ENCODE measurements around the gene IRF7.
"Not testable (repeated sequence)": the region's sequence is repeated elsewhere in the genome, so short reads cannot be mapped to it uniquely, and the experiment has no call there.

IRF7 gene

GRCh38 chr11:581342-581741 lies 34.4 kb downstream of the IRF7 start:
- no peak for DNase-seq (ENCODE audit: low read depth)

DNA sequence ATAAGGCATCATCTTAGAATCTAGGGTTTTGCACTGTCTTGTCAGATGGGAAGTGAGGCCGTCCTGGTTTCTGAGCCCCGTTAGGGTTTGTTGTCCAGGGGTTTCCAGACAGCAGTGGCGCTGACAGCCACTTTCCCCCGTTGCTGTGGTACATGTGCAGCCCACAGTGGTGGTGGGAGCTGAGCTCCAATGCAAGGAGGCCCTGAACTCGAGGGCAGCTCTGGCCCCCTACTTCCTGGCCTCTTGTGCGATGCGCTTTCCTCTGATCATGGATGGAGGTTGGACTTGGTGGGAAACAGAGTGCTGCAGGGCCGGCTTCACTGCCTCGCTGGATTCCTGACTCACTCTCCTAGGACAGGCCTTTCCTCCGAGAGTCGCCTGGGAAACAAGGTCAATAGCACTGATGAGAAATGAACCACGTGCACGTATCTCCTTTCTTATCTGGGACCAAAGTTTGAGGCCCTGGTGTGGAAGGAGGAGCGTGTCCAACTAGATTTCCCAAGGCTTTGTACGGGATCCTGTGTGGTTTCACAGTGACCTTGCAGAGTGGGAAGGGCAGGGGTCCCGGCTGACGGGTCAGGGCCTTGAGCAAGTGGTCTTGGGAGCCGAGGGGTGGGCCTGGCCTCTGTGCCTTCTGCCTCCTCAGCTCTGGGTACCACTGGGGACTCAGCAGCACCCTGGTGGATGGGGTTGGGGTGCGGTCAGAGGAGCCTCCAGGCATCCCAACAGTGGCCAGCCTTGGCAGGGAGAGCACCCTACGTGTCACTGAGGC lies 35.7 kb downstream of the IRF7 start:
- no peak for DNase-seq (ENCODE audit: low read depth)

GRCh38 chr11:578276-579035 lies 37.3 kb downstream of the IRF7 start:
- no peak for DNase-seq (ENCODE audit: low read depth)

DNA sequence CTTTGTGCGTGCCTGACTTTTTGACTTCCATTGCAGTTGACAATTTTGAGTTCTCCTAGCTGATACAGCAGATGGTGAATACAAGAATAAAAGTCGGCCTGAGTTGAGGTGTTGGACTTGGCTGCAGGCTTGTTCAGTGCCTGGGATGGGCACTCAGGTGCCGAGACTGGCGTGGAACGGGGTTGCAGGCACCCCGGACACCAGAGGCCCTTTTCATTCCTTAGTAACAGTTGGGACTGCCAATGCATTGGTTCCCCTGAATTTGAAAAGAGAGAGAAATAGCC lies 38.2 kb downstream of the IRF7 start:
- DNase-seq (ENCODE audit: low read depth): no peak

- DNase-seq (ENCODE audit: low read depth): no peak
Measured at GRCh38 chr11:576811-577610, 38.7 kb downstream of the IRF7 start.

GRCh38 chr11:575996-576768 lies 39.6 kb downstream of the IRF7 start, which contains the start of gene PHRF1:
TSS of gene PHRF1 (plus strand) at chr11:576470. CDS start at chr11:581513, 5,043 bp downstream.
- DNase-seq (ENCODE audit: low read depth): peak; percentile 59

GRCh38 chr11:575313-575995 lies 40.3 kb downstream of the IRF7 start:
- no peak for DNase-seq (ENCODE audit: low read depth)

GRCh38 chr11:574632-575312 lies 41.0 kb downstream of the IRF7 start:
- DNase-seq (ENCODE audit: low read depth): no peak

DNA sequence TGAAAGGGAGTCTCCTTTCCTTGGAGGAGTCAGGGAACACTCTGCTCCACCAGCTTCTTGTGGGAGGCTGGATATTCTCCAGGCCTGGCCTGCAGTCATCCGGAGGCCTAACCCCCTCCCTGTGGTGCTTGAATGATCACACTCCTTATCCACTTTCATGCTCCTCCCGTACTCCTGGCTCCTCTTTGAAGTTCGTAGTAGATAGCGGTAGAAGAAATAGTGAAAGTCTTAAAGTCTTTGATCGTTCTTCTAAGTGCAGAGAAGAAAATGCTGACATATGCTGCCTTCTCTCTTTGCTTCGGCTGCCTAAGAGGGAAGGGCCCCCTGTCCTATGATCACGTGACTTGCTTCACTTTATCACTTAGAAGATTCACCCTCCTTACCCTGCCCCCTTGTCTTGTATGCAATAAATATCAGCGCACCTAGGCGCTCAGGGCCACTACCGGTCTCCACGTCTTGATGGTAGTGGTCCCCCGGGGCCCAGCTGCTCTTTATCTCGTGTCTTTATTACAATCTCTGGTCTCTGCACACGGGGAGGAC lies 41.6 kb downstream of the IRF7 start:
- not testable (repeated sequence) for DNase-seq (ENCODE audit: low read depth)

DNA sequence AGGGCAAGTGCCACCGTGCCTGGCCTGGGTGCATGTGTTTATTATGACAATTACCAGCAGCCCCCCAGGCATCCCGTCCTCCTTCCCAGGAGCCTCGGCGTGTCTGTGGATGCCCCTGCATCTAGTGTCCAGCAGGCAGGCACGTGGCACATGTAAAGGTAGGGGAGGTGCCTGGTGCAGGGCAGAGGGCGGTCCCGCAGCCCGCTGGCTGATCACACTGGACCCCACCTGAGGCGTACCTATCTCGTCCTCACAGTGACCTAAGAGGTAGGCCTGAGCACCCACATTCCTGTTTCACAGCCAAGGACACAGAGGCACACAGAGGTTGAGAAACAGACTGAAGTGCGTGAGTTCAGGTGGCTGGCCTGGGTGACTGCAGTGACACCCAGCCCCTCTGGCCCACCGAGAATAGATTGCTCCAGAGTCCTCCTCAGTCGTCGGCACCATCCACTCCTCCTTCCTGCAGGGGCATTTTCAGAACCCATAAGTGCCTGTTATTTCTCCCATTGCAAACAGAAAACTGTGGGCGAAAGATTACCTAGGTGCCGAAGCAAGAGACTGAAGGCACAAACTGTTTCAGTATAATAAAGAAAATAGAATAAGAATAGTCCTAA lies 42.5 kb downstream of the IRF7 start:
- no peak for DNase-seq (ENCODE audit: low read depth)

GRCh38 chr11:571802-572185 lies 44.0 kb downstream of the IRF7 start:
- no peak for DNase-seq (ENCODE audit: low read depth)

GRCh38 chr11:569158-569885 lies 46.4 kb downstream of the IRF7 start:
- no peak for DNase-seq (ENCODE audit: low read depth)

- DNase-seq (ENCODE audit: low read depth): peak; percentile 71
Measured at GRCh38 chr11:568306-569157, 47.2 kb downstream of the IRF7 start.

- no peak for DNase-seq (ENCODE audit: low read depth)
Measured at GRCh38 chr11:567629-568292, 48.0 kb downstream of the IRF7 start.

GRCh38 chr11:567011-567628 lies 48.6 kb downstream of the IRF7 start:
- no peak for DNase-seq (ENCODE audit: low read depth)

DNA sequence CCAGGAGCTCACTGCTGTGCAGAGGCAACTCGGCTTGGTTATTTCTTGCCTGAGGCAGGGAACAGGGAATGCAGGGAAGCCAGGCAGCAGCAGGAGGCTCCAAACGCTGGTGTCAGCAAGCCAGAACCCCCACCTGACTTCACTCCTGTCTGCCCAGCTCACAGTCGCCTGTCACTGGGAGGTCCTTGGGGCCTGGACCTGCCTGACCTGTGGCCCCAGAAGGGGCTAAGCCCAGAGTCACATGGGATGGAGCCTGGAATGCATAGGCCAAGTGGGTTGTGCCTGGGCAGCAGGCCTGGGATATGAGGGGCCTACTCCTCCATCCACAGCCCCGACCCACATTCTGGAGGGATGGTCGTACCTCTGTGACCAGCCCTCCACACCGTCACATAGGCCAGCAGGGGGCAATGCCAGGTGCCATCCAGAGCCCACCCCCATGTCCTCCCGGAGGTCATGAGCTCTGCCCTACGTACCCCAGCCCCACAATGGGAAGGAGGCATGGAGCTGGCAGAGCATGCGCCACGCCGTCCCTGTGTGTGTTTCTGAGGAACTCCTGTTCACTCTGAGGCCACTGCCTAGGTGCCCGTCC lies 49.7 kb downstream of the IRF7 start:
- no peak for DNase-seq (ENCODE audit: low read depth)

All from CMK (cell line).